CD4-positive, alpha-beta T cell treated with Interleukin-1 beta for 1 hour (primary cell): ENCODE measurements around the gene CCDC136.
A peak's percentile ranks its signal among the peaks of the same experiment; 100 is the strongest.

Source experiments
- DNase-seq, 2 donors: peaks; one replicate each; pipeline ENCODE4 v3.0.0-alpha.2; 2020 to 2022

The CCDC136 gene

GRCh38 chr7:128807191-128807590 lies 15.4 kb downstream of the CCDC136 start:
- DNase-seq, result no peak

GRCh38 chr7:128809363-128809762 lies 17.6 kb downstream of the CCDC136 start:
- no peak for DNase-seq

GRCh38 chr7:128810473-128810872 lies 18.7 kb downstream of the CCDC136 start:
- no peak for DNase-seq

- DNase-seq, result no peak
Measured at GRCh38 chr7:128810997-128811396, 19.2 kb downstream of the CCDC136 start.

- no peak for DNase-seq
Measured at GRCh38 chr7:128811631-128812430, 20.1 kb downstream of the CCDC136 start.

- DNase-seq, result no peak
Measured at GRCh38 chr7:128812514-128813168, 20.9 kb downstream of the CCDC136 start.

GRCh38 chr7:128814499-128814898 lies 22.7 kb downstream of the CCDC136 start:
- DNase-seq, result no peak

- DNase-seq, result no peak
Measured at GRCh38 chr7:128815289-128815942, 23.6 kb downstream of the CCDC136 start.

- DNase-seq, result no peak
Measured at GRCh38 chr7:128818694-128819093, 26.9 kb downstream of the CCDC136 start.

GRCh38 chr7:128821724-128822123 lies 30.0 kb downstream of the CCDC136 start:
- no peak for DNase-seq

GRCh38 chr7:128826512-128826911 lies 34.7 kb downstream of the CCDC136 start:
- no peak for DNase-seq

- DNase-seq, result no peak
Measured at GRCh38 chr7:128826916-128827247, 35.1 kb downstream of the CCDC136 start.

- DNase-seq, result no peak
Measured at GRCh38 chr7:128827248-128827958, 35.6 kb downstream of the CCDC136 start.

- no peak for DNase-seq
Measured at GRCh38 chr7:128827971-128828711, 36.4 kb downstream of the CCDC136 start.

- DNase-seq, result no peak
Measured at GRCh38 chr7:128829391-128830166, 37.8 kb downstream of the CCDC136 start.

GRCh38 chr7:128830231-128831177 lies 38.7 kb downstream of the CCDC136 start, which contains the start of gene FLNC:
FLNC (plus strand) TSS chr7:128830406; CDS start chr7:128830638, 232 bp downstream.
- DNase-seq, result peak; percentile 27 to 41

- DNase-seq, result no peak
Measured at GRCh38 chr7:128831178-128831993, 39.6 kb downstream of the CCDC136 start.

GRCh38 chr7:128831994-128832879 lies 40.5 kb downstream of the CCDC136 start:
- no peak for DNase-seq

GRCh38 chr7:128832880-128833147 lies 41.0 kb downstream of the CCDC136 start:
- no peak for DNase-seq
